ENCODE results near the gene BLOC1S1.
A peak's percentile ranks its signal among the peaks of the same experiment; 100 is the strongest.

Gene BLOC1S1

DNA sequence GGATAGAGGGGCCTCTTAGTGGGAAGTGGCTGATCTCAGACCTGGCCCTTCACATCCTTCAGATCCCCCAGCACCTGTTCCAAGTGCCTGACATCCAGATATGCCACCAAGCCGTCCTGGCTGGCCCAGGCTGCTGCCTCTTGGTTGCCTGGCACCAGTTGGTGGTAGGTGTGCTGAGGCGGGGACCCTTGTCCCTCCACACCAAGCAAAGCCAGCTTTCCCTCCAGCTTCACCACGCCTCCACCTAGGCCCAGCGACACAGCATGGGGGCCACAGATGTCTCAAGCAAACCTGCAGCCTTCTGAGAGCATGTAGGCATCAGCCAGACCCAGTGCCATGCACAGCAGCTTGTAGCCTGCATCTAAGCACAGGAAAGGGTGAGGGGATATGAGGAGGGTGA, 16.4 kb downstream of the BLOC1S1 start:
- DNase-seq (ENCODE audit: low read depth, low spot score), result no peak
- H3K9ac ChIP-seq (ENCODE audit: insufficient read length), result no peak overlapping the region
- no peaks in the 10 kb centered on the region for H3K36me3 ChIP-seq (ENCODE audit: insufficient read depth, low read length)
- H3K27ac ChIP-seq, result no peak overlapping the region
- TF ChIP-seq POLR2AphosphoS5 (IDR thresholded peaks at IDR 0.05; ENCODE audit: borderline replicate concordance, low read depth, low read length), result no peak
- TF ChIP-seq FOXP2 (optimal IDR thresholded peaks at IDR 0.05; ENCODE audit: control extremely low read depth, extremely low read length, insufficient read depth), result no peak
- TF ChIP-seq EZH2 (IDR thresholded peaks at IDR 0.05), result no peak
- H3K4me3 ChIP-seq, result no peak overlapping the region
- no peaks in the 10 kb centered on the region for H3K9me3 ChIP-seq (ENCODE audit: low read depth, low read length)

DNA sequence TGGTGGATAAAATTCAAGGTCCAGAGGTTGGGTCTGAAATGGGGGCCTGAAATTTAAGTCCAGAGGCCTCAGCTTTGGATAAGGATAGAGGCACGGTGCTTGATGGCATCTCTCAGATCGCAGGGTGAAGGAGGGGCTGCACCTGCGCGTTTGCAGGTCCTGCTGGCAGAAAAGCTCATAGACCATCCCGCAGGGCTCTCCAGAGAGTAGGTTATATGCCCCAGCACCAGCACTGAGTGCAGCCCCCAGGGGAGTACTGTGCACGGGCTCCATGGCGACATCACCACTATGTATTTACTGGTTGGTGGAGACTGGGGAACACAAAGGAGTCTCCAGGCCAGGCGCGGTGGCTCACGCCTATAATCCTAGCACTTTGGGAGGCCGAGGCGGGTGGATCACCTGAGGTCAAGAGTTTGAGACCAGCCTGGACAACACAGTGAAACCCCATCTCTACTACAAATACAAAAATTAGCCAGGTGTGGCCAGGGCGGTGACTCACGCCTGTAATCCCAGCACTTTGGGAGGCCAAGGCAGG, 17.2 kb downstream of the BLOC1S1 start:
- H3K27ac ChIP-seq, result no peak overlapping the region
- no peaks in the 10 kb centered on the region for H3K36me3 ChIP-seq (ENCODE audit: insufficient read depth, low read length)
- TF ChIP-seq POLR2AphosphoS5 (IDR thresholded peaks at IDR 0.05; ENCODE audit: borderline replicate concordance, low read depth, low read length) (no peak), EZH2 (IDR thresholded peaks at IDR 0.05) (no peak), FOXP2 (optimal IDR thresholded peaks at IDR 0.05; ENCODE audit: control extremely low read depth, extremely low read length, insufficient read depth) (no peak)
- H3K4me3 ChIP-seq, result no peak overlapping the region
- H3K9me3 ChIP-seq (ENCODE audit: low read depth, low read length), result no peaks in the 10 kb centered on the region
- H3K9ac ChIP-seq (ENCODE audit: insufficient read length), result no peak overlapping the region
- no peak for DNase-seq (ENCODE audit: low read depth, low spot score)

DNA sequence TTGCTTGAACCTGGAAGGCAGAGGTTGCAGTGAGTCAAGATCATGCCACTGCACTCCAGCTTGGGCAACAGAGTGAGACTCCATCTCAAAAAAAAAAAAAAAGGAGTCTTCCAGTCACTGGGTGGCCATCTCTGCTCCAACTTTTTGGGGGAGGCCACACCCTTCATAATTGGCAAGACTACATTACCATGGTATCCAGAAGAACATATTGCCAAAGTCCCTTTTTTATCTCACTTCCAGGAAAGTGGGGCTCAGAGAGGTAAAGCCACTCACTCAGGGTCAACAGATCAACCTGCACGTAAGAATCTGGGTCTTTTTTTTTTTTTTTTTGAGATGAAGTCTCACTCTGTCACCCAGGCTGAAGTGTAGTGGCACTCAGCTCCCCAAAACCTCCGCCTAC, 18.0 kb downstream of the BLOC1S1 start:
- H3K27ac ChIP-seq, result no peak overlapping the region
- H3K9me3 ChIP-seq (ENCODE audit: low read depth, low read length), result no peaks in the 10 kb centered on the region
- no peak overlapping the region for H3K4me3 ChIP-seq
- no peak for DNase-seq (ENCODE audit: low read depth, low spot score)
- no peak overlapping the region for H3K9ac ChIP-seq (ENCODE audit: insufficient read length)
- no peaks in the 10 kb centered on the region for H3K36me3 ChIP-seq (ENCODE audit: insufficient read depth, low read length)
- TF ChIP-seq EZH2 (IDR thresholded peaks at IDR 0.05), result no peak
- no peak for TF ChIP-seq FOXP2 (optimal IDR thresholded peaks at IDR 0.05; ENCODE audit: control extremely low read depth, extremely low read length, insufficient read depth)
- no peak for TF ChIP-seq POLR2AphosphoS5 (IDR thresholded peaks at IDR 0.05; ENCODE audit: borderline replicate concordance, low read depth, low read length)

DNA sequence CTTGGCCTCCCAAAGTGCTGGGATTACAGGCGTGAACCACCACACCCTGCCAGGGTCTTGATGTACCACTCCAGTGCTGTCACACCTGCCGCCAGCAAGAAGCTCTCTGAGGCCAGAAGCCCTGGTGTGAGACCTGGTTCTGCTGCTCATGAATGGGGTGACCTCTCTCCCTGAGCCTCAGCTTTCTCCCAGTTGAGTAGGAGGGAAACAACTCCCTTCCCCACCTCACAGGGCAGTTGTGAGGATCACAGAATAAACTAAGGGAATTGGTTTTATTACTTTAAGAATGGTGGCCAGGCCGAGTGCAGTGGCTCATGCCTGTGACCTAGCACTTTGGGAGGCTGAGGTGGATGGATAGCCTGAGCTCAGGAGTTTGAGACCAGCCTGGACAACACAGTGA, 18.7 kb downstream of the BLOC1S1 start:
- Histone ChIP-seq H3K36me3 (ENCODE audit: insufficient read depth, low read length) (no peaks in the 10 kb centered on the region), H3K9ac (ENCODE audit: insufficient read length) (no peak overlapping the region), H3K27ac (no peak overlapping the region), H3K9me3 (ENCODE audit: low read depth, low read length) (no peaks in the 10 kb centered on the region), H3K4me3 (no peak overlapping the region)
- no peak for DNase-seq (ENCODE audit: low read depth, low spot score)
- TF ChIP-seq POLR2AphosphoS5 (IDR thresholded peaks at IDR 0.05; ENCODE audit: borderline replicate concordance, low read depth, low read length) (no peak), FOXP2 (optimal IDR thresholded peaks at IDR 0.05; ENCODE audit: control extremely low read depth, extremely low read length, insufficient read depth) (no peak), EZH2 (IDR thresholded peaks at IDR 0.05) (no peak)

DNA sequence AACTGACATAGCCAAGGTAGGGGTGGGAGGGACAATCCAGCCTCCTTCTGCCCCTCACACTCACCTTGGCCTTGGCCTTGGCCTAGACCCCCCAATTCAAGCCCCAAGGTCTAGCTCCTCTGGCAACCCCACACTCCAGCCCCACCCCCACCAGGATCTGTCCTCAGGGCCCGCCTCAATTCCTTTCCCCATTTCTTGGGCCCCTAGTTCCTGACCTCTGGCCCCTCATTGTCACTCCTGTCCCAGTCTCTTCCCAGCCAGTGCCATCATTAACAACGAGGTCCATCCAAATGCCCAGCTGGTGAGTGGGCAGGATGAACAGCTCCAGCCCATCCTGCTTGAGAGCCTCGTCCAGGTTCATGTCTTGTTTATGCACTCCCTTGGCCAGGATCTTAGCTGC, 20.2 kb downstream of the BLOC1S1 start:
- no peak overlapping the region for H3K9ac ChIP-seq (ENCODE audit: insufficient read length)
- H3K4me3 ChIP-seq, result no peak overlapping the region
- H3K9me3 ChIP-seq (ENCODE audit: low read depth, low read length), result no peaks in the 10 kb centered on the region
- H3K27ac ChIP-seq, result no peak overlapping the region
- no peaks in the 10 kb centered on the region for H3K36me3 ChIP-seq (ENCODE audit: insufficient read depth, low read length)
- no peak for DNase-seq (ENCODE audit: low read depth, low spot score)
- TF ChIP-seq FOXP2 (optimal IDR thresholded peaks at IDR 0.05; ENCODE audit: control extremely low read depth, extremely low read length, insufficient read depth) (no peak), EZH2 (IDR thresholded peaks at IDR 0.05) (no peak), POLR2AphosphoS5 (IDR thresholded peaks at IDR 0.05; ENCODE audit: borderline replicate concordance, low read depth, low read length) (no peak)

DNA sequence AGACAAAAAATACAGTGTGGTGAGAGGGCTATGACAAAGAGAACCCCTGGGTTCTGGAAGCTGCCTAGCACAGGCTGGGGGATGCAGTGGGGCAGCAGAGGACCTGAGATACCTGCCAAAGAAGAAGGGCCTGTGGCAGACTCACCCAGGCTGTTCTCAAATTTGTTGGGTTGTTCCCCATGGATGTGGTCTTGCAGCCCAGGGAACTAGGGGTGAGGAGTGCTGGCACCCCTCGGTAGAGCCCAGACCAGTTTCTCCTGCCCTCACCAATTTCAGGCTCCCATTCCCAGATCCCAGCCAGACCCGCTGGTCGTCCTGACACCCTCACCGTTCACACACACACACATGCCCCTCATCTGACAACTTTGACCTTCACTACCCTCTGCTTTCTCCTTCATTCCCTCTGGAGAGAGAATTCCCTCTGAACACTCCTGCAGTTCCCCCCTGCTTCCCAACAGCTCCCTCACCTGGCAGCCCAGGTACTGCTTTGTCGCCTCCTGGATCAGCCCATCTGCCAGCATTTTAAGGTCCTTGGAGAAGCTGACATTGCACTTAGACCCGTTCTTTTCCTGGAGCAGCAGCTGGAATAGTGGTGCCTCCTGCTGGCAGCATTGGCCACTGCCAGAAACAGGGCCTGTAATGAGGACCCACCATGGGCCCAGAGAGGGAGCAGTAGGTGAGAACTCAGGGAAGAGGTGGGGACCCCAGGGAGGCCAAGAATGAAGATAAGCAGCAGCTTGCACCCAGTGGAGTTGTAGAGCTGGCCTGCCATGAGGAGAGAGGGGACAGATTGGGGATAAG, 21.1 kb downstream of the BLOC1S1 start:
- H3K4me3 ChIP-seq, result no peak overlapping the region; the same call in 1 of the 2 replicates
- TF ChIP-seq FOXP2 (optimal IDR thresholded peaks at IDR 0.05; ENCODE audit: control extremely low read depth, extremely low read length, insufficient read depth) (no peak), EZH2 (IDR thresholded peaks at IDR 0.05) (no peak), POLR2AphosphoS5 (IDR thresholded peaks at IDR 0.05; ENCODE audit: borderline replicate concordance, low read depth, low read length) (no peak)
- no peak for DNase-seq (ENCODE audit: low read depth, low spot score)
- no peaks in the 10 kb centered on the region for H3K36me3 ChIP-seq (ENCODE audit: insufficient read depth, low read length)
- H3K27ac ChIP-seq, result no peak overlapping the region
- H3K9me3 ChIP-seq (ENCODE audit: low read depth, low read length), result no peaks in the 10 kb centered on the region
- H3K9ac ChIP-seq (ENCODE audit: insufficient read length), result no peak overlapping the region

DNA sequence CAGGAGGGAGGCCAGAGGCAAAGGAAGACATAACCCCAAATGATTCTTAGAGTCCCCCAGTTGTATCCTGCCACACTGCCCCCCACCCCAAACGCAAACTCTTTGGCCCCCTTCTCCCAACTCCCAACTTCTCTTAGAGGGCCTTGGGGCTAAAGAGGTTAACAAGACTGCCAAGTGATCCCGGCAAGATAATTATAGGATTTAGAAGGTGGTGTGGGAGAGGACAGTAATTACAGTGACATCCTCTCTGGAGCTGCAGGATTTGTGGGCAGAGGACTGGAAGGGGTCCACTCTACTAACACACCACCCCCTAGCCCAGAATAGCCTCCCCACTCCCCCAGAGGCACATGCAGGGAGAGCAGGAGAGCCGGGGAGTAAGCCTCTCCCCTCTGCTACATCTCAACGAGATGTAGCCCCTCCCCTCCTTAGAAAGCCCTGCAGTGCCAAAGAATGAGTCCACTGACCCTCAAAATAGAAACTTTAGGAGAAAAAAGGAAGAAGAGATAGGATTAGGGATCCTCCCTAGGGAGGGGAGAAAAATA, 21.8 kb downstream of the BLOC1S1 start:
- DNase-seq (ENCODE audit: low read depth, low spot score), result no peak
- no peak for TF ChIP-seq EZH2 (IDR thresholded peaks at IDR 0.05)
- no peak for TF ChIP-seq POLR2AphosphoS5 (IDR thresholded peaks at IDR 0.05; ENCODE audit: borderline replicate concordance, low read depth, low read length)
- no peak for TF ChIP-seq FOXP2 (optimal IDR thresholded peaks at IDR 0.05; ENCODE audit: control extremely low read depth, extremely low read length, insufficient read depth)
- no peaks in the 10 kb centered on the region for H3K9me3 ChIP-seq (ENCODE audit: low read depth, low read length)
- no peaks in the 10 kb centered on the region for H3K36me3 ChIP-seq (ENCODE audit: insufficient read depth, low read length)
- peak overlapping the region; percentile 62 for H3K9ac ChIP-seq (ENCODE audit: insufficient read length)
- H3K4me3 ChIP-seq, result peak overlapping the region; percentile 79
- H3K27ac ChIP-seq, result peak overlapping the region; percentile 72

DNA sequence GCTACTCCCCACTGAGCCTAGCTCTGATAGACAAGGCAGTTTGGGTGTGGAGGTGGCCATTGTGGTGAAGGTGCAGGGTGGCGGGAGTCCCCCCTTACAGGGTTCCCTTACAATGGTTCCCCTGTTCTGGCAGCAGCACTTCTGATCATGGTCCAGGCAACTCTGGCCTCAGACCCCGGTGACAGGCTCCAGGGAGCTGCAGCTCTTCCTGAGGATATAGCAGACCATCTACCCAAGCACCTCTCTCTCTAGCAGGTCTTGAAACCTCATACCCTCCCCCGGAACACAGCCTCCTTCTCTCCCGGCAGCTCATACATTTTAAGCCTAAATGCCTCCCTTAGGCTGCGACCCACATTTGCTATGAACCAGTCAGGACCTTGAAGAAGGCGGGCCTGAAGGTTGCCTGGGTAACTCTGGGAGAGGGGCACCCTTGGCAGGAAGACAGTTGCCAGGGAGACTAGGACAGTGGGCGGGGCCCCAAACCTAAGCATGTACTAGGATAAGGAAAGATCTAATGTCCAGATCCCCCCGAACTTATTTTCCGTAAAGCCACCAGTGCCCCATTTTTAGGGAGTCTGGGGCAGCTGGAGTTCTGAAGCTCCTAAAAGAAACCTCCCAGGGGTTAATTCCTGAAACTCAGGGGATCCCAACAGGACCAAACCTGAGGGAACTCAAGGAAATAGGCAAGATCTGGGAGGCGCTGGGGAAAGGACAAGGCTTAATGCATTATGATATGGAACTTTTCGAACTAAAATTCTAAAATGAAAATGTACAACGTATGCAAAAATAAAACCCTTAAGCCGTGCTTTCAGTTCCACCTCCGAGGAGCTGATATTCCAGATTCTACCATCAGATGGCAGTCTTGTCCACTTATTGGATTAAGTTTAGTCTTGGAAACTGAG, 22.5 kb downstream of the BLOC1S1 start:
- no peaks in the 10 kb centered on the region for H3K36me3 ChIP-seq (ENCODE audit: insufficient read depth, low read length)
- H3K4me3 ChIP-seq, result peak overlapping the region; percentile 79
- H3K27ac ChIP-seq, result peak overlapping the region; percentile 72
- H3K9ac ChIP-seq (ENCODE audit: insufficient read length), result peak overlapping the region; percentile 62
- H3K9me3 ChIP-seq (ENCODE audit: low read depth, low read length), result no peaks in the 10 kb centered on the region
- peak; percentile 8 for TF ChIP-seq FOXP2 (optimal IDR thresholded peaks at IDR 0.05; ENCODE audit: control extremely low read depth, extremely low read length, insufficient read depth)
- no peak for TF ChIP-seq EZH2 (IDR thresholded peaks at IDR 0.05)
- TF ChIP-seq POLR2AphosphoS5 (IDR thresholded peaks at IDR 0.05; ENCODE audit: borderline replicate concordance, low read depth, low read length), result peak; percentile 68; the same call in 1 of the 2 replicates
- peak; percentile 88 for DNase-seq (ENCODE audit: low read depth, low spot score)
